ENCODE measurements around the gene MMD2.

The MMD2 gene

GRCh38 chr7:4871056-4871680 is 87.8 kb downstream of the MMD2 start:
- H3K4me3 ChIP-seq (replicated peaks; ENCODE audit: low read depth, low read length), result no peak overlapping the region
- TF ChIP-seq CTCF (IDR thresholded peaks at IDR 0.05; ENCODE audit: low read length, missing control alignments), result no peak
- DNase-seq (ENCODE audit: low read depth), result no peak

- no peak for DNase-seq (ENCODE audit: low read depth)
- no peak overlapping the region for H3K4me3 ChIP-seq (replicated peaks; ENCODE audit: low read depth, low read length)
- TF ChIP-seq CTCF (IDR thresholded peaks at IDR 0.05; ENCODE audit: low read length, missing control alignments), result no peak
Measured at GRCh38 chr7:4868493-4868892, 90.5 kb downstream of the MMD2 start.

- no peak for DNase-seq (ENCODE audit: low read depth)
- H3K4me3 ChIP-seq (replicated peaks; ENCODE audit: low read depth, low read length), result no peak overlapping the region
- no peak for TF ChIP-seq CTCF (IDR thresholded peaks at IDR 0.05; ENCODE audit: low read length, missing control alignments)
Measured at GRCh38 chr7:4866528-4867496, 92.2 kb downstream of the MMD2 start.

GRCh38 chr7:4862156-4862555 is 96.8 kb downstream of the MMD2 start:
- DNase-seq (ENCODE audit: low read depth), result no peak
- H3K4me3 ChIP-seq (replicated peaks; ENCODE audit: low read depth, low read length), result peak overlapping the region; percentile 51
- no peak for TF ChIP-seq CTCF (IDR thresholded peaks at IDR 0.05; ENCODE audit: low read length, missing control alignments)

GRCh38 chr7:4861673-4862072 is 97.3 kb downstream of the MMD2 start, which contains the start of gene PAPOLB:
Gene PAPOLB, minus strand, starts transcription at chr7:4862030. Its CDS starts 220 bp downstream, at chr7:4861810.
- no peak for DNase-seq (ENCODE audit: low read depth)
- H3K4me3 ChIP-seq (replicated peaks; ENCODE audit: low read depth, low read length), result peak within 1 kb of the TSS; percentile 51

GRCh38 chr7:4861227-4861626 is 97.8 kb downstream of the MMD2 start:
- no peak for TF ChIP-seq CTCF (IDR thresholded peaks at IDR 0.05; ENCODE audit: low read length, missing control alignments)
- no peak for DNase-seq (ENCODE audit: low read depth)
- H3K4me3 ChIP-seq (replicated peaks; ENCODE audit: low read depth, low read length), result peak overlapping the region; percentile 51

More at GRCh38 chr7:4861673-4862072, 97.3 kb downstream of the MMD2 start, which contains the start of gene PAPOLB:
- TF ChIP-seq CTCF (IDR thresholded peaks at IDR 0.05; ENCODE audit: low read length, missing control alignments), result no peak
